ENCODE measurements around the gene PYCARD.

The PYCARD gene

GRCh38 chr16:31238041-31238440 lies 35.5 kb upstream of the PYCARD start:
- no peak for TF ChIP-seq CTCF (conservative IDR thresholded peaks at IDR 0.05)
- H3K27ac ChIP-seq, result no peak overlapping the region

GRCh38 chr16:31229501-31229900 lies 26.9 kb upstream of the PYCARD start:
- TF ChIP-seq ZFX (IDR thresholded peaks at IDR 0.05), result no peak
- TF ChIP-seq CTCF (conservative IDR thresholded peaks at IDR 0.05), result no peak

GRCh38 chr16:31228206-31228605 lies 25.6 kb upstream of the PYCARD start:
- TF ChIP-seq ZFX (IDR thresholded peaks at IDR 0.05), result no peak
- TF ChIP-seq CTCF (conservative IDR thresholded peaks at IDR 0.05), result no peak
- no peak overlapping the region for H3K27ac ChIP-seq

More at GRCh38 chr16:31229501-31229900, 26.9 kb upstream of the PYCARD start:
- no peak overlapping the region for H3K27ac ChIP-seq

- TF ChIP-seq CTCF (conservative IDR thresholded peaks at IDR 0.05) (no peak), ZFX (IDR thresholded peaks at IDR 0.05) (no peak)
- H3K27ac ChIP-seq, result no peak overlapping the region
Observed at GRCh38 chr16:31225193-31225592, 22.6 kb upstream of the PYCARD start.

GRCh38 chr16:31224092-31224955 lies 21.8 kb upstream of the PYCARD start:
- no peak overlapping the region for H3K27ac ChIP-seq
- TF ChIP-seq CTCF (conservative IDR thresholded peaks at IDR 0.05) (no peak), ZFX (IDR thresholded peaks at IDR 0.05) (no peak)

GRCh38 chr16:31223044-31223443 lies 20.5 kb upstream of the PYCARD start:
- H3K27ac ChIP-seq, result no peak overlapping the region
- TF ChIP-seq CTCF (conservative IDR thresholded peaks at IDR 0.05), result no peak

- no peak for TF ChIP-seq ZFX (IDR thresholded peaks at IDR 0.05)
- TF ChIP-seq CTCF (conservative IDR thresholded peaks at IDR 0.05), result no peak
- no peak overlapping the region for H3K27ac ChIP-seq
Observed at GRCh38 chr16:31221357-31222160, 19.0 kb upstream of the PYCARD start.
